ENCODE data around the gene JAML. TPM values are rescaled to one million over a fixed set of nuclear protein-coding genes. Genes with fewer than 3 reads are reported as not detected.

The JAML gene
- total RNA-seq, 3 donors from 2014 or later = 2.3 to 16.0 (median 15.7) TPM

DNA sequence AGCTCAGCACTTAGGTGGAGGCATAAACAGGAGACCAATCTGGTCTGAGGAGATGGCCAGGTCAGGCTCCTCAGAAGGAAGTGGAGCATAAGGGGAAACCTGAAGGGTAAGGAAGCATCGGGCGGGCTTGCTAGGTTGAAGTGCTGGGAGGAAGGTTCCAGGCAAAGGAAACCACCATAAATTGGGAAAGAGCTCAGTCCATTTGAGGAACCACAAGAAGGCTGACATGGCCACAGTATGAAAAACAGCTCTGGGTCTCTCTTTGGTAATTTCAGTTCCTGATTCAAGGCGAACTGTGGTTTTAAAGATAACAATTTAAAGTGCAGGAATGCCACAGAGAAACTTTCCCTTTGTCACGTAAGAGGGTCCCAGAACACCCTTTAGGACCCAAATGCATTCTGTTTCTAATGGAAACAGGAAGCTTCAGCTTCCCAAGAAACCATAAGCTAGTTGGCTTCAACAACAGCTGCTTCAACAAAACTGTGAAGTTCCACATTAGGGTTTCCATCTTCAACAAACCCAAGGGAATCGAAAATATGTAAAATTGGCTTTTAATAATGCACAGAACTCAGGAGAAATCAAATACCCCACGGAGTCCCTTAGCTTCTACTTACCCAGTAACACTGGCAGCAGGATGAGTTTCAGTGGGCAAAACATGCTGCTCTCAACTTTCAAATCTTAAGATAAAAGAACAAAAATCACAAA, 10.4 kb downstream of the JAML start:
- Histone ChIP-seq H3K36me3 (no peaks in the 10 kb centered on the region), H3K27ac (no peak overlapping the region), H3K4me3 (no peak overlapping the region), H3K27me3 (no peaks in the 10 kb centered on the region), H3K4me1 (no peaks in the 10 kb centered on the region), H3K9me3 (no peaks in the 10 kb centered on the region)
- no peak for DNase-seq (ENCODE audit: low spot score in 2 of 2)
- intact Hi-C loops (cut with DNase I; ENCODE audit: low total_unique reads) = loop anchor here (10.0 kb wide), 1 partner anchor 1190 kb away; no protein-coding TSS in a partner anchor
- TF ChIP-seq, protein P1, sequence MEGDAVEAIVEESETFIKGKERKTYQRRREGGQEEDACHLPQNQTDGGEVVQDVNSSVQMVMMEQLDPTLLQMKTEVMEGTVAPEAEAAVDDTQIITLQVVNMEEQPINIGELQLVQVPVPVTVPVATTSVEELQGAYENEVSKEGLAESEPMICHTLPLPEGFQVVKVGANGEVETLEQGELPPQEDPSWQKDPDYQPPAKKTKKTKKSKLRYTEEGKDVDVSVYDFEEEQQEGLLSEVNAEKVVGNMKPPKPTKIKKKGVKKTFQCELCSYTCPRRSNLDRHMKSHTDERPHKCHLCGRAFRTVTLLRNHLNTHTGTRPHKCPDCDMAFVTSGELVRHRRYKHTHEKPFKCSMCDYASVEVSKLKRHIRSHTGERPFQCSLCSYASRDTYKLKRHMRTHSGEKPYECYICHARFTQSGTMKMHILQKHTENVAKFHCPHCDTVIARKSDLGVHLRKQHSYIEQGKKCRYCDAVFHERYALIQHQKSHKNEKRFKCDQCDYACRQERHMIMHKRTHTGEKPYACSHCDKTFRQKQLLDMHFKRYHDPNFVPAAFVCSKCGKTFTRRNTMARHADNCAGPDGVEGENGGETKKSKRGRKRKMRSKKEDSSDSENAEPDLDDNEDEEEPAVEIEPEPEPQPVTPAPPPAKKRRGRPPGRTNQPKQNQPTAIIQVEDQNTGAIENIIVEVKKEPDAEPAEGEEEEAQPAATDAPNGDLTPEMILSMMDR (IDR thresholded peaks at IDR 0.05) = no peak
- TF ChIP-seq POLR2A (IDR thresholded peaks at IDR 0.05) = no peak
- TF ChIP-seq POLR2AphosphoS5 (IDR thresholded peaks at IDR 0.05) = no peak

DNA sequence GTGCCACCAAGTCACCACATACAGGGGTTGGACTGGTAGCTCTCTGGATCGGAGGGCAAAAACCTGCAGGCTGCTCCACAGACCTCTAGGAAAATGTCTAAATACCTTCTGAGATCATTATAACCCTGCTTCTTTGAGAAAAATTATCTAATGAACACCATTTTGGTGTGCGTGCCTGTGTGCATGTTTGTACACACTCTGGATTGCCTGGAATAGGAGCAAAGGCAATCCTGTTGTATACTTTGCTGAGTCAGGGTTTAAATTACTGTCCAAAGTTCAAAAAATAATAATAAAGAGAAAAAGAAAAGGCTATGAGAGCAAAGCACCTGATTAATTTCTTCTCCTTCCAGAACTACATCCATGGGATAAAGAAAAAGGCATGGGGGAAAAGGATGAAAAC, 11.0 kb downstream of the JAML start:
- DNase-seq (ENCODE audit: low spot score in 2 of 2) = no peak
- no peak for TF ChIP-seq POLR2AphosphoS5 (IDR thresholded peaks at IDR 0.05)
- TF ChIP-seq POLR2A (IDR thresholded peaks at IDR 0.05) = no peak
- TF ChIP-seq, protein P1 (IDR thresholded peaks at IDR 0.05) = no peak
- H3K4me1 ChIP-seq = no peaks in the 10 kb centered on the region
- no peak overlapping the region for H3K27ac ChIP-seq
- H3K4me3 ChIP-seq = no peak overlapping the region
- H3K36me3 ChIP-seq = no peaks in the 10 kb centered on the region
- no peaks in the 10 kb centered on the region for H3K9me3 ChIP-seq
- H3K27me3 ChIP-seq = no peaks in the 10 kb centered on the region
- intact Hi-C loops (cut with DNase I; ENCODE audit: low total_unique reads) = loop anchor here (10.0 kb wide), 1 partner anchor 1191 kb away; no protein-coding TSS in a partner anchor

DNA sequence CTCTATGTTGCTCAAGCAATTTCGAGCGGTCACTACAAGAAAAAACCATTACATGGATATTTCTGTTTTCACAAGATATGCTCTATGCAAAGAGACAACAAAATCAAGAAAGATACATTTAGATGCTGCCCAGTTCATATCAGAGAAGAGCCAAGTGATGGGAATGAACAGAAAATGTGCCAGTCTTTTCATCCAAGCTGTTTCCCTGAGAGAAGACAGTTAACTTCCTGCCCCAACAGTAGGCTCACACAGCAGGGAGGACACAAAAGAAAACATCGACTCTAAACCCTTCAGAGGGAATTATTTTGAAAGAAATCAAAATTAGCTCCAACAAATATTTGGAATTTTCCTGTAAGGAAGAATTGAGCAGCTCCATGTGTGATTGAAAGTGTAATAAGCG, 11.6 kb downstream of the JAML start:
- intact Hi-C loops (cut with DNase I; ENCODE audit: low total_unique reads) = loop anchor here (10.0 kb wide), 1 partner anchor 1192 kb away; no protein-coding TSS in a partner anchor
- Histone ChIP-seq H3K27ac (no peak overlapping the region), H3K4me3 (no peak overlapping the region), H3K9me3 (no peaks in the 10 kb centered on the region), H3K4me1 (no peaks in the 10 kb centered on the region), H3K27me3 (no peaks in the 10 kb centered on the region), H3K36me3 (no peaks in the 10 kb centered on the region)
- TF ChIP-seq POLR2AphosphoS5 (IDR thresholded peaks at IDR 0.05) = no peak
- TF ChIP-seq POLR2A (IDR thresholded peaks at IDR 0.05) = no peak
- no peak for DNase-seq (ENCODE audit: low spot score in 2 of 2)

DNA sequence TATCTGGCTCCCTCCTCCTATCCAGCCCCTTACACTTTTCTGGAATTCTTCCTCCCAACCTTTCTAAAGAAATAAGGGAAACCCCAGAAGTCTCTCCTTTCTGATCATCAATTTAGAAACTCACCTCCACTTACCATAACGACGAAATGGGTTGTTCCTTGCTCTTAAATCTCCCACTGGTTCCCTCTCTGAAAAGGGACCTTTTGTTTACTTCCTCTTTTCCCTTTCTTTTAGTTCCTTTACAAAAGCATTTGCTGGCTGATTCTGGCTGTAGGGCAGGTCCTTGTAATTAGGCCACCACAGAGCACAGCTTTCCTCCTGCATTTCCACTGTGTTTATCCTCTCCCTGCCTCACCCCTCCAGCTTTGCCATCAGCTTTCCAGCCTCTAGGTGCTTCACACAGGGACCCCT, 12.0 kb downstream of the JAML start:
- Histone ChIP-seq H3K9me3 (no peaks in the 10 kb centered on the region), H3K27ac (no peak overlapping the region), H3K36me3 (no peaks in the 10 kb centered on the region), H3K4me3 (no peak overlapping the region), H3K27me3 (no peaks in the 10 kb centered on the region), H3K4me1 (no peaks in the 10 kb centered on the region)
- intact Hi-C loops (cut with DNase I; ENCODE audit: low total_unique reads) = loop anchor here (10.0 kb wide), 1 partner anchor 1192 kb away; no protein-coding TSS in a partner anchor
- TF ChIP-seq POLR2A (IDR thresholded peaks at IDR 0.05) = no peak
- TF ChIP-seq, protein P1 (IDR thresholded peaks at IDR 0.05) = no peak
- no peak for TF ChIP-seq POLR2AphosphoS5 (IDR thresholded peaks at IDR 0.05)
- DNase-seq (ENCODE audit: low spot score in 2 of 2) = no peak

DNA sequence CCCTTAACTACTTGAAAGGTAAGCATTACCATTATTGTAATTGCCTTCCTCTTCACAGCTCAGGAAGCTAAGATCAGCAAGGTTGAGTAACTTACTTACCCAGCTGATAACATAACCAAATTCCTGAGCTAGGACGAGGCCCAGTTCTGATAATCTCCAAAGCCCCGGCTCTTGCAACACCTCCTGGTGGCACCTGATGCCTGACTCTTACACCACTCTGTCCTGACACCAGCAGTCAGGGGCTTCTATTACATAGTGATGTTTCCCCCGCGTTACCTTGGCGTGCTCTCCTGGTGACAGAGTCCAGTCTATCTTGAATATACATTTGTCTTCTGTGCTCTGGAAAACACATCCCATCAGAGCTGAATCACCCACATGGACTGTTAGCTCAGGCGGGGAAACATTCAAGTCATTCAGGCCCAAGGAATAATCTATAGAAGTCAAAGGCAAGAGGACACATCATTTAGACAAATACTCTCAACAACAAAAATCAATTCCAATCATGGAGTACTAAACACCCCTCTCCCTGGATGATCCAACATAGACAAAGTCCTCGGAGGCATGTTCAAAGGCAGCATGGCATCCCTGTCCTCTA, 12.6 kb downstream of the JAML start:
- H3K9me3 ChIP-seq = no peaks in the 10 kb centered on the region
- no peaks in the 10 kb centered on the region for H3K4me1 ChIP-seq
- H3K27ac ChIP-seq = no peak overlapping the region
- DNase-seq (ENCODE audit: low spot score in 2 of 2) = no peak
- no peak for TF ChIP-seq POLR2A (IDR thresholded peaks at IDR 0.05)
- H3K27me3 ChIP-seq = no peaks in the 10 kb centered on the region
- intact Hi-C loops (cut with DNase I; ENCODE audit: low total_unique reads) = loop anchor here (10.0 kb wide), 1 partner anchor 1193 kb away; no protein-coding TSS in a partner anchor
- no peak overlapping the region for H3K4me3 ChIP-seq
- H3K36me3 ChIP-seq = no peaks in the 10 kb centered on the region

DNA sequence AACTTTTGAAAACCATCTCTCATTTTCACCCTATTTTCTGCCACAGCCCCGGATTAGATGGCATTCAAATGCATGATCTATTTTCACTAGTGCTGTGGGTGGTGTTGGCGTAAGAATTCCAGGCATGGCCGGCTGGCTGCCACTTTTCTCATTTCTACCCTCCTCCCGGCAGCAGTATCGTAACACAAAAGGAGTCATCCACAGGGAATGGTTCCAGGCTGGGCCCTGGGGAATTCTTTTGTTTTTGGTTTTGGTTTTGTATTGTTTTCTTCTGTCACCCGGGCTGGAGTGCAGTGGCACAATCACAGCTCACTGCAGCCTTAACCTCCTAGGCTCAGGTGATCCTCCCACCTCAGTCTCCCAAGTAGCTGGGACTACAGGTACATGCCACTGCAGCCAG, 13.8 kb downstream of the JAML start:
- no peak overlapping the region for H3K4me3 ChIP-seq
- intact Hi-C loops (cut with DNase I; ENCODE audit: low total_unique reads) = loop anchor here (10.0 kb wide), 1 partner anchor 1194 kb away; no protein-coding TSS in a partner anchor
- no peaks in the 10 kb centered on the region for H3K9me3 ChIP-seq
- H3K4me1 ChIP-seq = no peaks in the 10 kb centered on the region
- no peaks in the 10 kb centered on the region for H3K27me3 ChIP-seq
- TF ChIP-seq POLR2A (IDR thresholded peaks at IDR 0.05) (no peak), POLR2AphosphoS5 (IDR thresholded peaks at IDR 0.05) (no peak)
- TF ChIP-seq, protein P1 (IDR thresholded peaks at IDR 0.05) = no peak
- H3K27ac ChIP-seq = peak overlapping the region in 1 of 2 donors; percentile 12
- DNase-seq (ENCODE audit: low spot score in 2 of 2) = peak in 1 of 2 donors; percentile 39
- no peaks in the 10 kb centered on the region for H3K36me3 ChIP-seq

All from breast epithelium (tissue), 4 donors.